Tibial artery (tissue), 4 donors: ENCODE data around the gene ZNRF1.
A peak's percentile ranks its signal among the peaks of the same experiment; 100 is the strongest.

ENCODE experiments used
- DNase-seq, 2 donors: peaks; one replicate each; pipeline ENCODE4 v3.0.0-alpha.2; 2019
- H3K27ac ChIP-seq, 2 donors: fragments of 200-600 bp; sonication (generic) in 1 of 2; 1 replicate in 1 of 2; 2 replicates in 1 of 2; pipeline ENCODE4 v1.5.1; 2018 to 2019; ENCODE audit warnings: mild to moderate bottlenecking in 1 of 2
- H3K27me3 ChIP-seq, 2 donors: fragments of 200-600 bp; sonication (generic) in 1 of 2; one replicate each; pipeline versions ENCODE4 v1.5.1 to v1.6.0; 2016 to 2019
- H3K36me3 ChIP-seq, 3 donors: fragments of 200-600 bp; sonication (generic) in 2 of 3; one replicate each; pipeline ENCODE4 v1.5.1; 2016 to 2019; ENCODE audit warnings: mild to moderate bottlenecking in 2 of 3
- H3K4me1 ChIP-seq, 4 donors: fragments of 200-600 bp; sonication (generic) in 2 of 4; 1 replicate in 3 of 4; 2 replicates in 1 of 4; pipeline ENCODE4 v1.5.1; 2016 to 2019
- H3K4me3 ChIP-seq, 2 donors: fragments of 200-600 bp; sonication (generic) in 1 of 2; 1 replicate in 1 of 2; 2 replicates in 1 of 2; pipeline ENCODE4 v1.5.1; 2018 to 2019; ENCODE audit warnings: mild to moderate bottlenecking in 2 of 2
- H3K9me3 ChIP-seq, 3 donors: fragments of 200-600 bp; sonication (generic) in 1 of 3; one replicate each; pipeline ENCODE4 v1.5.1; 2016 to 2019
- CTCF ChIP-seq, 2 experiments: fragments of 200-600 bp in 1 of 2; fragments of 450-650 bp in 1 of 2; IDR thresholded peaks; one replicate each; pipeline ENCODE4 v1.5.1; 2017 to 2019; ENCODE audit warnings: antibody characterized with exemption in 2 of 2, mild to moderate bottlenecking in 1 of 2, moderate library complexity in 1 of 2
- intact Hi-C: fragments of 100-400 bp; cut with DNase I; formaldehyde crosslinking; loops from one replicate; pipeline ENCODE4 v1.15.0; 2023; ENCODE audit warnings: low total_unique reads

Gene ZNRF1

GRCh38 chr16:75042426-75043174, 43.8 kb downstream of the ZNRF1 start:
- no peak for TF ChIP-seq CTCF (IDR thresholded peaks at IDR 0.05)
- H3K27ac ChIP-seq = peak overlapping the region; percentile 39 to 62
- intact Hi-C loops = loop anchor here (10.0 kb wide), 1 partner anchor 62 kb away; no protein-coding TSS in a partner anchor
- H3K9me3 ChIP-seq = peaks cover 0 to 8% (median 7%) of the 10 kb centered on the region in 3 donors
- no peak overlapping the region for H3K4me3 ChIP-seq
- H3K27me3 ChIP-seq = no peaks in the 10 kb centered on the region
- no peak for DNase-seq
- no peaks in the 10 kb centered on the region for H3K36me3 ChIP-seq
- H3K4me1 ChIP-seq = peaks cover 0 to 44% (median 24%) of the 10 kb centered on the region in 4 donors

GRCh38 chr16:75043175-75043895, 44.5 kb downstream of the ZNRF1 start:
- no peak for TF ChIP-seq CTCF (IDR thresholded peaks at IDR 0.05)
- H3K9me3 ChIP-seq = peaks cover 0 to 2% (median 0%) of the 10 kb centered on the region in 3 donors
- no peaks in the 10 kb centered on the region for H3K27me3 ChIP-seq
- intact Hi-C loops = loop anchor here (10.0 kb wide), 1 partner anchor 61 kb away; no protein-coding TSS in a partner anchor
- H3K27ac ChIP-seq = peak overlapping the region; percentile 39 to 62
- no peaks in the 10 kb centered on the region for H3K36me3 ChIP-seq
- DNase-seq = no peak
- H3K4me1 ChIP-seq = peaks cover 0 to 44% (median 26%) of the 10 kb centered on the region in 4 donors
- no peak overlapping the region for H3K4me3 ChIP-seq

GRCh38 chr16:75044800-75045361, 46.1 kb downstream of the ZNRF1 start:
- no peak overlapping the region for H3K4me3 ChIP-seq
- peak; percentile 37 to 76 for DNase-seq
- peaks cover 0 to 44% (median 26%) of the 10 kb centered on the region in 4 donors for H3K4me1 ChIP-seq
- H3K36me3 ChIP-seq = no peaks in the 10 kb centered on the region
- H3K27ac ChIP-seq = peak overlapping the region; percentile 34 to 62
- no peaks in the 10 kb centered on the region for H3K9me3 ChIP-seq
- no peaks in the 10 kb centered on the region for H3K27me3 ChIP-seq
- no peak for TF ChIP-seq CTCF (IDR thresholded peaks at IDR 0.05)
- intact Hi-C loops = loop anchor here (10.0 kb wide), 1 partner anchor 60 kb away; no protein-coding TSS in a partner anchor

GRCh38 chr16:75045424-75045823, 46.6 kb downstream of the ZNRF1 start:
- Histone ChIP-seq H3K9me3 (no peaks in the 10 kb centered on the region), H3K4me3 (no peak overlapping the region), H3K27ac (peak overlapping the region; percentile 34 to 62), H3K4me1 (peaks cover 0 to 44% (median 26%) of the 10 kb centered on the region in 4 donors), H3K27me3 (no peaks in the 10 kb centered on the region), H3K36me3 (no peaks in the 10 kb centered on the region)
- no peak for TF ChIP-seq CTCF (IDR thresholded peaks at IDR 0.05)
- intact Hi-C loops = loop anchor here (10.0 kb wide), 1 partner anchor 59 kb away; no protein-coding TSS in a partner anchor
- DNase-seq = no peak

DNA sequence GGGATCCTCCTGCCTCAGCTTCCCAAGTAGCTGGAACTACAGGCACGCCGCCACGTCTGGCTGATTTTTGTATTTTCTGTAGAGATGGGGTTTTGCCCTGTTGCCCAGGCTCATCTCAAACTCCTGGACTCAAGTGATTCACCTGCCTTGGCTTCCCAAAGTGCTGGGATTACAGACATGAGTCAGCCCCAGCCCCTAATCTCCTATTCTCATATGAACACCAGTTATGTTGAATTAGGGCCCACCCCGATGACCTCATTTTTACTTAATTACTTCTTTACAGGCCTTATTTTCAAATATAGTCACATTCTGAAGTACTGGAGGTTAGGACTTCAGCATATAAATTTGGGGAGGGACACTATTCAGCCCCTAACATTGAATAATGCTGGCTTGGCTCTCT, 49.2 kb downstream of the ZNRF1 start:
- no peak for DNase-seq
- Histone ChIP-seq H3K36me3 (no peaks in the 10 kb centered on the region), H3K27me3 (no peaks in the 10 kb centered on the region), H3K4me1 (peaks cover 0 to 37% (median 21%) of the 10 kb centered on the region in 4 donors), H3K9me3 (no peaks in the 10 kb centered on the region), H3K4me3 (no peak overlapping the region), H3K27ac (no peak overlapping the region)
- intact Hi-C loops = loop anchor here (10.0 kb wide), 1 partner anchor 57 kb away; no protein-coding TSS in a partner anchor
- TF ChIP-seq CTCF (IDR thresholded peaks at IDR 0.05) = no peak
